Measurements from ENCODE around the gene SLC49A4. TPM values are rescaled to one million over a fixed set of nuclear protein-coding genes. Genes with fewer than 3 reads are reported as not detected.

The SLC49A4 gene
- total RNA-seq, 1 experiment from 2014 or later = 29.6 TPM

DNA sequence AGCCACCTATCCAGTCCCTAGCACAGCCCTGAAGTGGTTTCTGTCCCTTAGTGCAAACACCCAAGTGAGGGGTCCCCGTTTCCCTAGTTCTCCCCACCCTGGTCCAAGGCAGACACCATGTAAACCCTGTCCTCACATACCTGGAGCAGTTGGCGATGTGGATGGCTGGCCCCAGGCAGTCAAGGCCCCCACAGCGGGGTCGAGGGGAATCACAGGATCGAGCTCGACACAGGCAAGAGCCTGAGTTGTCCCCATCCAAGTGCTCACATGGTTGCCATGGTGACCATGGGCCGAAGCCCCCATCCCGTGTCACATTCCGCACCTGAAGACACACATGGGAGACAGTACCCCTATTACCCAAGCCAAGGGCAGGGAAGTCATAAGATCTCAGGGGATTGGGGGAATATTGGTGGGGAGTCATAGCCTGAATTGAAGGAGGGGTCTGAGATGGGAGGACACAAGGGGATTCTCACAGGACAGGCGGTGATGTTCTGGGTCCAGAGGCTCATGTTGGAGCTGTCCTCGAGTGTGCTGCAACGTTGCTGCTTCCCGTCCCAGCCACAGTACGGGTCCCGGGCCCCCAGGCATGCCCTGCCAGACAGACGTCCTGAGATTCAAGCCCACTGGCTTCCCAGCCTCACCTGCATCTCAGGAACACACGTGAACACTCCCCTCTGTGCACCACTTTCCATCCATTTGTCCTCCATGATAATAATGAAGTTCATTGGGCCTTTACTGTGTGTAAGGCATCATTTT lies 120.6 kb downstream of the SLC49A4 start:
- no peak for DNase-seq
- H3K9me2 ChIP-seq (replicated peaks; ENCODE audit: low read length) = no peaks in the 10 kb centered on the region
- intact Hi-C loops (cut with micrococcal nuclease) = no loop called here
- TF ChIP-seq EZH2phosphoT487 (IDR thresholded peaks at IDR 0.05; ENCODE audit: borderline replicate concordance, low read length) = no peak
- no peak for TF ChIP-seq CTCF (conservative IDR thresholded peaks at IDR 0.05; ENCODE audit: low read depth, low read length)
- no peak for TF ChIP-seq EZH2 (IDR thresholded peaks at IDR 0.05; ENCODE audit: low read length, unreplicated experiment)
- no peaks in the 10 kb centered on the region for H3K79me2 ChIP-seq (ENCODE audit: low read length)
- H3K27me3 ChIP-seq (ENCODE audit: low read length) = peaks cover 24% of the 10 kb centered on the region; the same call in 1 of the 2 replicates
- no peak overlapping the region for H2AFZ ChIP-seq (ENCODE audit: low read length)
- H3K4me3 ChIP-seq (ENCODE audit: low read length) = no peak overlapping the region
- CTCF ChIA-PET = no interaction called here
- no peak overlapping the region for H3K9ac ChIP-seq (ENCODE audit: low read length)
- H3K27ac ChIP-seq (ENCODE audit: low read length) = no peak overlapping the region
- no peaks in the 10 kb centered on the region for H3F3A ChIP-seq (ENCODE audit: low read length, unreplicated experiment)
- no peak overlapping the region for H3K4me2 ChIP-seq (ENCODE audit: low read length)
- ATAC-seq = no peak
- BruUV-seq (replicated peaks) = no TSS peak
- no peaks in the 10 kb centered on the region for H3K4me1 ChIP-seq (ENCODE audit: insufficient read depth, low read length)
- no peaks in the 10 kb centered on the region for H4K20me1 ChIP-seq (ENCODE audit: low read length)
- H3K36me3 ChIP-seq (ENCODE audit: low read depth, low read length) = no peaks in the 10 kb centered on the region
- no peaks in the 10 kb centered on the region for H3K9me3 ChIP-seq (ENCODE audit: low read length)
- POLR2A ChIA-PET (ENCODE audit: unreplicated experiment) = no interaction called here

GRCh38 chr3:122916084-122916483 lies 121.2 kb downstream of the SLC49A4 start:
- Histone ChIP-seq H3K4me1 (ENCODE audit: insufficient read depth, low read length) (no peaks in the 10 kb centered on the region), H3F3A (ENCODE audit: low read length, unreplicated experiment) (no peaks in the 10 kb centered on the region), H3K36me3 (ENCODE audit: low read depth, low read length) (no peaks in the 10 kb centered on the region), H3K27ac (ENCODE audit: low read length) (no peak overlapping the region), H3K9me2 (replicated peaks; ENCODE audit: low read length) (no peaks in the 10 kb centered on the region), H3K4me3 (ENCODE audit: low read length) (no peak overlapping the region), H3K9ac (ENCODE audit: low read length) (no peak overlapping the region), H3K4me2 (ENCODE audit: low read length) (no peak overlapping the region), H3K27me3 (ENCODE audit: low read length) (peaks cover 30% of the 10 kb centered on the region), H3K9me3 (ENCODE audit: low read length) (no peaks in the 10 kb centered on the region), H3K79me2 (ENCODE audit: low read length) (no peaks in the 10 kb centered on the region), H2AFZ (ENCODE audit: low read length) (no peak overlapping the region), H4K20me1 (ENCODE audit: low read length) (no peaks in the 10 kb centered on the region)
- no TSS peak for BruUV-seq (replicated peaks)
- ATAC-seq (no peak), DNase-seq (no peak)
- TF ChIP-seq EZH2 (IDR thresholded peaks at IDR 0.05; ENCODE audit: low read length, unreplicated experiment) (no peak), CTCF (conservative IDR thresholded peaks at IDR 0.05; ENCODE audit: low read depth, low read length) (no peak), EZH2phosphoT487 (IDR thresholded peaks at IDR 0.05; ENCODE audit: borderline replicate concordance, low read length) (no peak)
- intact Hi-C loops (cut with micrococcal nuclease) = no loop called here
- ChIA-PET POLR2A (ENCODE audit: unreplicated experiment) (no interaction called here), CTCF (no interaction called here)

DNA sequence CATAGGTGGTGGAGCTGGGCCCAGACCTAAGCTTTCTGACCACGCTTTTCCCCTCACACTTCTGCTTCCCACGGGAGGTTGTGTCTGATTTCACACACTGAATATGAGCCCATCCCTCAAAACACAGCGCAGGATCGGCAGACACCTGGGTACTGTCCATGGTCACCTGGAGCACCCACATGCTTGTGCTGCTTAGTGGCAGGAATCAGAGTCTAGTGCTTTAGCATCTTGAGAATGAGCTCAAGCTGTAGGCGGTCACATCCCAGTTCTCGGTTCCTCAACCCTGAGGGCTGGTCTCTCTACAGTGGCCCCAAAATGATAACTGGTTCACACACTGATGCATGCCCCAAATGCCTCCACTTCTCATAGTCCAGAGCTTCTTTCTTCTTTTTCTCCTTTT lies 121.7 kb downstream of the SLC49A4 start:
- H3K4me1 ChIP-seq (ENCODE audit: insufficient read depth, low read length) = no peaks in the 10 kb centered on the region

More for the DNA sequence above, 121.7 kb downstream of the SLC49A4 start:
- POLR2A ChIA-PET (ENCODE audit: unreplicated experiment) = no interaction called here
- H3K27me3 ChIP-seq (ENCODE audit: low read length) = peaks cover 35% of the 10 kb centered on the region
- H2AFZ ChIP-seq (ENCODE audit: low read length) = no peak overlapping the region
- no peak overlapping the region for H3K4me2 ChIP-seq (ENCODE audit: low read length)
- TF ChIP-seq EZH2 (IDR thresholded peaks at IDR 0.05; ENCODE audit: low read length, unreplicated experiment) = no peak
- TF ChIP-seq EZH2phosphoT487 (IDR thresholded peaks at IDR 0.05; ENCODE audit: borderline replicate concordance, low read length) = no peak
- no peak for TF ChIP-seq CTCF (conservative IDR thresholded peaks at IDR 0.05; ENCODE audit: low read depth, low read length)
- no peaks in the 10 kb centered on the region for H3K9me2 ChIP-seq (replicated peaks; ENCODE audit: low read length)
- no peaks in the 10 kb centered on the region for H3K79me2 ChIP-seq (ENCODE audit: low read length)
- no peak overlapping the region for H3K27ac ChIP-seq (ENCODE audit: low read length)
- DNase-seq (no peak), ATAC-seq (no peak)
- H3K9me3 ChIP-seq (ENCODE audit: low read length) = no peaks in the 10 kb centered on the region
- H3F3A ChIP-seq (ENCODE audit: low read length, unreplicated experiment) = no peaks in the 10 kb centered on the region
- intact Hi-C loops (cut with micrococcal nuclease) = no loop called here
- CTCF ChIA-PET = no interaction called here
- no peak overlapping the region for H3K9ac ChIP-seq (ENCODE audit: low read length)
- BruUV-seq (replicated peaks) = no TSS peak
- no peaks in the 10 kb centered on the region for H4K20me1 ChIP-seq (ENCODE audit: low read length)
- no peaks in the 10 kb centered on the region for H3K36me3 ChIP-seq (ENCODE audit: low read depth, low read length)
- no peak overlapping the region for H3K4me3 ChIP-seq (ENCODE audit: low read length)
